Mesenchymal stem cell (in vitro differentiated cells and primary cell): ENCODE data around the gene ADGRG1.

Source experiments
- DNase-seq: peaks from one replicate; pipeline ENCODE4 v3.0.0-alpha.2; 2013
- H2AFZ ChIP-seq: one replicate; pipeline ENCODE4 v1.6.1; 2013; ENCODE audit warnings: low read depth, mild to moderate bottlenecking, control low read depth, inconsistent platforms, low read length, moderate library complexity
- H2AK5ac ChIP-seq: 2 replicates; pipeline ENCODE4 v1.6.1; 2013; ENCODE audit warnings: low read length, moderate library complexity, mild to moderate bottlenecking, inconsistent platforms; ENCODE audit not compliant: severe bottlenecking
- H2BK120ac ChIP-seq: one replicate; pipeline ENCODE4 v1.6.1; 2013; ENCODE audit warnings: low read depth, mild to moderate bottlenecking, inconsistent platforms, low read length, moderate library complexity
- H2BK12ac ChIP-seq, 2 experiments: one replicate each; pipeline ENCODE4 v1.6.1; 2013; ENCODE audit warnings: inconsistent platforms in 2 of 2, low read length in 2 of 2, mild to moderate bottlenecking in 2 of 2, moderate library complexity in 2 of 2, control low read depth in 1 of 2
- H2BK15ac ChIP-seq: one replicate; pipeline ENCODE4 v1.6.1; 2013; ENCODE audit warnings: mild to moderate bottlenecking, low read depth, inconsistent platforms; ENCODE audit not compliant: poor library complexity, severe bottlenecking
- H2BK5ac ChIP-seq: 2 replicates; pipeline ENCODE4 v1.6.1; 2013; ENCODE audit warnings: low read depth, mild to moderate bottlenecking, low read length, control low read depth, inconsistent platforms; ENCODE audit not compliant: poor library complexity, severe bottlenecking
- H3K14ac ChIP-seq, 2 experiments: one replicate each; pipeline ENCODE4 v1.6.1; 2013; ENCODE audit warnings: inconsistent platforms in 2 of 2, low read length in 2 of 2, control low read depth in 1 of 2, mild to moderate bottlenecking in 1 of 2, moderate library complexity in 1 of 2
- H3K18ac ChIP-seq, 2 experiments: one replicate each; pipeline ENCODE4 v1.6.1; 2013; ENCODE audit warnings: inconsistent platforms in 2 of 2, low read length in 2 of 2, control low read depth in 1 of 2, low read depth in 1 of 2, mild to moderate bottlenecking in 1 of 2
- H3K23ac ChIP-seq, 2 experiments: one replicate each; pipeline ENCODE4 v1.6.1; 2013; ENCODE audit warnings: inconsistent platforms in 2 of 2, low read length in 2 of 2, mild to moderate bottlenecking in 2 of 2, moderate library complexity in 2 of 2, control low read depth in 1 of 2
- H3K27ac ChIP-seq: 2 replicates; pipeline ENCODE4 v1.5.1; 2013; ENCODE audit warnings: mild to moderate bottlenecking, moderate library complexity, low read length, control low read depth, inconsistent platforms; ENCODE audit not compliant: poor library complexity, severe bottlenecking
- H3K27me3 ChIP-seq, 2 experiments: 2 replicates each; pipeline versions ENCODE4 v1.6.1 to v1.7.0; 2013; ENCODE audit warnings: low read length in 2 of 2, mild to moderate bottlenecking in 2 of 2, moderate library complexity in 2 of 2, control low read depth in 1 of 2, inconsistent platforms in 1 of 2; ENCODE audit not compliant: control insufficient read depth in 1 of 2, insufficient read depth in 1 of 2
- H3K36me3 ChIP-seq, 2 experiments: 2 replicates each; pipeline versions ENCODE4 v1.6.1 to v1.7.0; 2013; ENCODE audit warnings: low read length in 2 of 2, control low read depth in 1 of 2, inconsistent platforms in 1 of 2, low read depth in 1 of 2, mild to moderate bottlenecking in 1 of 2; ENCODE audit not compliant: insufficient read depth in 2 of 2, control insufficient read depth in 1 of 2
- H3K4ac ChIP-seq, 2 experiments: one replicate each; pipeline ENCODE4 v1.6.1; 2013; ENCODE audit warnings: inconsistent platforms in 2 of 2, low read length in 2 of 2, mild to moderate bottlenecking in 2 of 2, moderate library complexity in 2 of 2, control low read depth in 1 of 2, low read depth in 1 of 2
- H3K4me1 ChIP-seq: 2 replicates; pipeline ENCODE4 v1.6.1; 2013; ENCODE audit warnings: low read depth, low read length, control low read depth; ENCODE audit not compliant: control insufficient read depth, insufficient read depth
- H3K4me2 ChIP-seq: 2 replicates; pipeline ENCODE4 v1.6.1; 2013; ENCODE audit warnings: low read length, mild to moderate bottlenecking, inconsistent platforms; ENCODE audit not compliant: poor library complexity, severe bottlenecking
- H3K4me3 ChIP-seq, 2 experiments: 2 replicates each; pipeline versions ENCODE4 v1.5.1 to v1.7.0; 2013; ENCODE audit warnings: low read length in 2 of 2, mild to moderate bottlenecking in 2 of 2, control low read depth in 1 of 2, low read depth in 1 of 2; ENCODE audit not compliant: insufficient read depth in 1 of 2
- H3K79me1 ChIP-seq: replicated peaks from 2 replicates; pipeline ENCODE4 v1.6.1; 2013; ENCODE audit warnings: mild to moderate bottlenecking, control low read depth, low read length, inconsistent platforms; ENCODE audit not compliant: poor library complexity, severe bottlenecking
- H3K9ac ChIP-seq: 2 replicates; pipeline ENCODE4 v1.7.0; 2013; ENCODE audit warnings: mild to moderate bottlenecking, low read length, moderate library complexity
- H3K9me3 ChIP-seq: 2 replicates; pipeline ENCODE4 v1.7.0; 2013; ENCODE audit warnings: mild to moderate bottlenecking, low read length; ENCODE audit not compliant: control insufficient read depth
- H4K8ac ChIP-seq: one replicate; pipeline ENCODE4 v1.6.1; 2013; ENCODE audit warnings: inconsistent platforms, mild to moderate bottlenecking, low read length, moderate library complexity
- H4K91ac ChIP-seq: one replicate; pipeline ENCODE4 v1.6.1; 2013; ENCODE audit warnings: mild to moderate bottlenecking, low read length, inconsistent platforms
- WGBS: methylation state at CpG from one replicate; pipeline ENCODE4 v1.1.7; 2013; ENCODE audit warnings: mixed read lengths; 5-methylcytosine and 5-hydroxymethylcytosine counted together

The ADGRG1 gene

GRCh38 chr16:57649846-57650245 lies 21.4 kb downstream of the ADGRG1 start:
- Histone ChIP-seq H2BK12ac (no peak overlapping the region), H2BK15ac (no peak overlapping the region), H3K36me3 (peaks cover 10 to 66% of the 10 kb centered on the region in 2 experiments), H3K4me2 (no peak overlapping the region), H3K14ac (no peak overlapping the region), H4K8ac (no peak overlapping the region), H3K4me1 (peaks cover 45% of the 10 kb centered on the region), H4K91ac (no peak overlapping the region), H3K27me3 (no peaks in the 10 kb centered on the region), H2AFZ (no peak overlapping the region), H3K23ac (no peak overlapping the region), H3K79me1 (peaks cover 25% of the 10 kb centered on the region), H3K9ac (no peak overlapping the region), H2AK5ac (no peak overlapping the region), H3K4ac (no peak overlapping the region), H3K18ac (no peak overlapping the region), H2BK5ac (no peak overlapping the region), H2BK120ac (no peak overlapping the region), H3K27ac (no peak overlapping the region), H3K9me3 (no peaks in the 10 kb centered on the region), H3K4me3 (no peak overlapping the region)
- WGBS, result 96% methylated on average over 5 of the region's 7 CpGs
- DNase-seq, result no peak

DNA sequence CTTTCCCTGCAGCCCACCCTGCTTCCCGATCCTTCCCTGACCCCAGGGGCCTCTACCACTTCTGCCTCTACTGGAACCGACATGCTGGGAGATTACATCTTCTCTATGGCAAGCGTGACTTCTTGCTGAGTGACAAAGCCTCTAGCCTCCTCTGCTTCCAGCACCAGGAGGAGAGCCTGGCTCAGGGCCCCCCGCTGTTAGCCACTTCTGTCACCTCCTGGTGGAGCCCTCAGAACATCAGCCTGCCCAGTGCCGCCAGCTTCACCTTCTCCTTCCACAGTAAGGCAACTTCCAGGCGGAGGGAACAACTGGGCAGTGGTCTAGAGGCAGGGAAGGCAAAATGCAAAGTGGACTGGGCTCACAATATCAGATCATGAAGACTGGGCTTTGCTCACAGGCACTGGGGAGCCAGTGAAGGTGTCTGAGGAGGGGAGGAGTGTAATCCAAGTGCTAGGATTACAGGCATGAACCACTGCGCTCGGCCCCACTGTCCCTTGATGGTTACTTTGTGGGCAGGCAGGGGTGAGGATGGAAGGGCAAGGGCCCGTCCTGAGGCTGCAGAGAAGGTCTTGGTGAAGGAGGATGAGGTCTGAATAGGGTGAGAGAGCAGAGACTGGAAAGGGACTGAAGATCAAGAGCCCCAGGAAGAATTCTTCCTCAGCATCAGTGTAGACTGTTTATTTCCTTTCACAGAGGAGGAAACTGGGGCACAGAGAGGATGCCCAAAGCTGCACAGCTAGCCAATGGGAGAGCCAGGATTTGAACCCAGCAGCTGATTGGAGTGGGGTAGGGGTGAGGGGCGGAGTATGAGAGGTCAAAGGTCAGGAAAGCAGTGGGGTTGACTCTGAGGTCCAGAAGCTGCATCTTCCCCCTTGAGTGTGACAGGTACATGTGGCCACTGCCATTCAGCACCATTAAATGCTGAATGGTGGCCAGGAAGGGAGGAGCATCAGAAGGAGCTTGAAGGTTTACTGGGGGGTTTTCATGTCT lies 23.2 kb downstream of the ADGRG1 start:
- H3K79me1 ChIP-seq, result peaks cover 23% of the 10 kb centered on the region
- H3K23ac ChIP-seq, result no peak overlapping the region
- no peak overlapping the region for H3K9ac ChIP-seq
- no peak for DNase-seq
- no peak overlapping the region for H3K27ac ChIP-seq
- H2BK120ac ChIP-seq, result no peak overlapping the region
- H3K4me1 ChIP-seq, result peaks cover 33% of the 10 kb centered on the region
- H4K8ac ChIP-seq, result no peak overlapping the region
- no peak overlapping the region for H2BK15ac ChIP-seq
- no peak overlapping the region for H3K4me2 ChIP-seq
- H3K36me3 ChIP-seq, result peaks cover 10 to 66% of the 10 kb centered on the region in 2 experiments
- no peak overlapping the region for H2BK5ac ChIP-seq
- no peaks in the 10 kb centered on the region for H3K9me3 ChIP-seq
- H4K91ac ChIP-seq, result no peak overlapping the region
- 76% methylated on average over 9 of the region's 10 CpGs for WGBS
- no peak overlapping the region for H3K4ac ChIP-seq
- H3K4me3 ChIP-seq, result no peak overlapping the region
- H2BK12ac ChIP-seq, result no peak overlapping the region
- no peak overlapping the region for H2AFZ ChIP-seq
- no peak overlapping the region for H3K14ac ChIP-seq
- H3K18ac ChIP-seq, result no peak overlapping the region
- no peak overlapping the region for H2AK5ac ChIP-seq
- no peaks in the 10 kb centered on the region for H3K27me3 ChIP-seq

GRCh38 chr16:57652695-57653471 lies 24.5 kb downstream of the ADGRG1 start:
- Histone ChIP-seq H3K4ac (no peak overlapping the region), H4K8ac (no peak overlapping the region), H3K27ac (no peak overlapping the region), H3K9ac (no peak overlapping the region), H2BK5ac (no peak overlapping the region), H2BK15ac (no peak overlapping the region), H3K14ac (no peak overlapping the region), H2BK12ac (no peak overlapping the region), H2AFZ (no peak overlapping the region), H3K4me1 (peaks cover 25% of the 10 kb centered on the region), H2AK5ac (peak overlapping the region; percentile 44), H3K23ac (no peak overlapping the region), H3K79me1 (peaks cover 18% of the 10 kb centered on the region), H3K18ac (no peak overlapping the region), H3K4me2 (no peak overlapping the region), H2BK120ac (no peak overlapping the region), H3K27me3 (no peaks in the 10 kb centered on the region), H3K36me3 (peaks cover 13 to 66% of the 10 kb centered on the region in 2 experiments), H3K9me3 (no peaks in the 10 kb centered on the region), H4K91ac (no peak overlapping the region), H3K4me3 (no peak overlapping the region)
- DNase-seq, result no peak
- 96% methylated on average over 19 of the region's 23 CpGs for WGBS

- H2BK12ac ChIP-seq, result peak overlapping the region in 1 of 2 experiments; percentile 35
- H4K91ac ChIP-seq, result peak overlapping the region; percentile 53
- no peak overlapping the region for H2BK5ac ChIP-seq
- no peak overlapping the region for H3K23ac ChIP-seq
- no peak overlapping the region for H3K27ac ChIP-seq
- H3K9ac ChIP-seq, result no peak overlapping the region
- peak overlapping the region; percentile 83 for H4K8ac ChIP-seq
- peaks cover 25% of the 10 kb centered on the region for H3K4me1 ChIP-seq
- no peak overlapping the region for H2AK5ac ChIP-seq
- H2BK120ac ChIP-seq, result no peak overlapping the region
- no peaks in the 10 kb centered on the region for H3K27me3 ChIP-seq
- no peak for DNase-seq
- no peak overlapping the region for H3K4me3 ChIP-seq
- H3K14ac ChIP-seq, result peak overlapping the region in 1 of 2 experiments; percentile 8
- H2BK15ac ChIP-seq, result no peak overlapping the region
- peak overlapping the region; percentile 29 for H2AFZ ChIP-seq
- H3K4ac ChIP-seq, result no peak overlapping the region
- peaks cover 21 to 66% of the 10 kb centered on the region in 2 experiments for H3K36me3 ChIP-seq
- no peak overlapping the region for H3K4me2 ChIP-seq
- H3K18ac ChIP-seq, result no peak overlapping the region
- peaks cover 8% of the 10 kb centered on the region for H3K79me1 ChIP-seq
- 56% methylated on average over 16 of the region's 16 CpGs for WGBS
- H3K9me3 ChIP-seq, result no peaks in the 10 kb centered on the region
Measured at GRCh38 chr16:57653936-57654335, 25.5 kb downstream of the ADGRG1 start.
